Activated CD4-positive, CD25-positive, alpha-beta regulatory T cell treated with anti-CD3 and anti-CD28 coated beads, Interleukin-2, amount 50 U/mL, for 16 hours (primary cell): ENCODE measurements around the gene TMEM266.

ENCODE experiments used
- DNase-seq: peaks from one replicate; pipeline ENCODE4 v3.0.0-alpha.2; 2020; ENCODE audit warnings: low read depth, low spot score

TMEM266 gene

DNA sequence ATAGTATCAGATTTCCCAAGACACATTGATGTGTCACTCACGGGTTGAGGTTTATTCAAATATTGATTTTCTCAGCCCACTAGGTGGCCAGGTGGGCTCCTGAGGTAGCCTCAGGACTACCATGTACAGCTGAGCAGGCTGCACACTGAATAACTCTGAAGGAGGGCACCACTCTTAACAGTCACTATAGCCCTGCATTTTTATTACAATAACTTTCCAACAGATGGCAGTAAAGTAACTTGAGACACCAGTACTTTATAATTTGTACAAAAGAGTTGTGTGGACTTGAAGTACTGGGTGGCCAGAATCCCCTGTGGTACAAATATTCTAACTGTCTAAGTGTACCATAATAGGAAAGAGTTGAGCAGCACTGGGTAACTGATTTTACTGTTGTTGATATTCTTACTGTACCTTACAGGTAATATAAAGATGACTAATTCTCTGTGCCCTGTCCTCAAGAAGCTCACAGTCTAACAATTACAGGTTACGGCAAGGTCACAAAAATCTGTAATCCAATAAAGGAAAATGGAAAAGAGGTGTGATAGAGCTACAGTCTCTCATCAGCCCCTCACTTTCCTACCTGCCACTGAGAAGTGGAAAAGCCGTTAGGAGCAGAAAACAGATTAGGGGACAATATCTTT lies 175.5 kb downstream of the TMEM266 start:
- DNase-seq, result no peak

DNA sequence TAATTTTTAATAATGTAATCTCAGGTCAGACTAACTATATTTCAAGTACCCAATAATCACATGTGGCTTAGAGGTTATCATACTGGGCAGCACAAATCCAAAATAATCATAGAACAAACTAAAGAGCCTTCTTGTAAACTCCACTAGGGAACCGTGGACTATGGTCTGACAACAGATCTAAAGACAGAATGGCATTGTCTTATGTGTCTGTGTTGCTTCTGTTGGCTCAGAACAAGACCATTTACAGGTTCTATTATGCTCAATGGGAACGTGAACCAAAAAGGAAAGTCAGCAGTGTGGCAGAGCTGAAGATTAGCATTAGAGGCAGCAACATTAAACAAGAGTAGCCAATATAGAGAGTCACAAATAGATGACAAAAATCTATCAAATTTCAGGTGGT lies 176.6 kb downstream of the TMEM266 start:
- DNase-seq, result no peak

DNA sequence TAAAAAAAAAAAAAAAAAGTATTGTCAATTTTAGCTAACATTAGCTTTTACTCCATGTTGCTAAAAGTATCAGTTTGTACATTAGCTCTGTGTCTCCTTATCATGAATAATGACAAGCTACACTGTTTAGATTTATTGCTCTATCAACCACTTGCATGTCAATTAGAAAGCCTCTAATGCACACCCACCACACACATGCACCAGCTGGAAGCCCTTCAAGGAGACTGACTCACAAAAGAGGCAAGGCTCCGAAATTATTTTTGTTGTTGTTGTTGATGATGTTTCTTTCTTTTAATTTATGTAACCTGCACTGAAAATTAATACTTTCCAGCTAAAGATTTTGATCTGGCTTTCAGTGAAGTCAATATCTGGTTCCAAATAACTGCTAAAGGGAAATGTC lies 180.0 kb downstream of the TMEM266 start:
- DNase-seq, result no peak

GRCh38 chr15:76245072-76245610 lies 185.4 kb downstream of the TMEM266 start:
- DNase-seq, result no peak

DNA sequence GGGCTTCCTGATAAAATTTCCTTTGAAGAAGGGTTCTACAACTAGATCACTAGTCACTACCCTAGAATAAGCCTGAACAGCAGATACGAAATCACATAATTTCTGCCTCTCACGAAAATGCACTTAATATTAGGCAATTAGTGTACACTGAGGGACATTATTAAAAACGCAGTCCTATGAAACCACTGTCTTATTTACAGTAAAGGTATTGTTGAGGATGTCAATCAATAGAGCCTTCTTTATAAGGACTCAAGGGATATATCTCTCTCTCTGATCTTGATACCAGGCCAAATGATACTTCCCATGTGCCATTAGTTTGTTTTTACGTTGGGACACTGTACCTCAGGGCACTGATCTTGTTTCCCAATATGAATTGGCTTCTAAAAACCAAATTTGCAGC lies 191.9 kb downstream of the TMEM266 start:
- DNase-seq, result no peak

DNA sequence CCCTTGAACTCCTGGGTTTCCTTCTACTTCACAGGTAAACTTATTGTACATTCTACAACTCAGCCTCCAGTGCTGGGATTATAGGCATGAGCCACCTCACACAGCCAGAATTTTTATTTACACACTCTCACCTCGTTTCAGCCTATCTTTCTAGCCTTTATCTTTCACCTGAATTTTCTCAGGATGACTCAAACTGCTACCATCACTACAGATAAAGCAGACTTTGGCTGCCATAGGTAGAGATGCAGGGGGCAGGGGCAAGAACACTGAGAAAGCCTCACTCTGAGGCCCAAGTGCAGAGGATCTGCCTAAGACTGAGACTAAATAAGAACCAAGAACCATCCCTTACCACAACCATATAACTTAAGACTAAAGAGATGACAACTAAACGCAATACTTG lies 192.5 kb downstream of the TMEM266 start:
- DNase-seq, result no peak

GRCh38 chr15:76253691-76254473 lies 194.1 kb downstream of the TMEM266 start:
- DNase-seq, result no peak
